ENCODE results near the gene ARHGAP24.
"Not testable (repeated sequence)": the region's sequence is repeated elsewhere in the genome, so short reads cannot be mapped to it uniquely, and the experiment has no call there.

The ARHGAP24 gene

GRCh38 chr4:85784348-85784747 lies 309.4 kb downstream of the ARHGAP24 start:
- no peak for DNase-seq

GRCh38 chr4:85784947-85785346 lies 310.0 kb downstream of the ARHGAP24 start:
- DNase-seq: no peak

- DNase-seq: no peak
Measured at GRCh38 chr4:85787133-85787532, 312.2 kb downstream of the ARHGAP24 start.

- DNase-seq: no peak
Measured at GRCh38 chr4:85788604-85789003, 313.7 kb downstream of the ARHGAP24 start.

- DNase-seq: no peak
Measured at GRCh38 chr4:85789241-85789640, 314.3 kb downstream of the ARHGAP24 start.

- DNase-seq: no peak
Measured at GRCh38 chr4:85790582-85790981, 315.6 kb downstream of the ARHGAP24 start.

- no peak for DNase-seq
Measured at GRCh38 chr4:85792376-85793232, 317.7 kb downstream of the ARHGAP24 start.

GRCh38 chr4:85793233-85793585 lies 318.3 kb downstream of the ARHGAP24 start:
- DNase-seq: no peak

GRCh38 chr4:85798012-85798770 lies 323.2 kb downstream of the ARHGAP24 start:
- DNase-seq: no peak

GRCh38 chr4:85803856-85804255 lies 328.9 kb downstream of the ARHGAP24 start:
- no peak for DNase-seq

- no peak for DNase-seq
Measured at GRCh38 chr4:85805891-85806290, 330.9 kb downstream of the ARHGAP24 start.

- DNase-seq: no peak
Measured at GRCh38 chr4:85806334-85806733, 331.4 kb downstream of the ARHGAP24 start.

GRCh38 chr4:85807247-85807950 lies 332.4 kb downstream of the ARHGAP24 start:
- no peak for DNase-seq

- DNase-seq: no peak
Measured at GRCh38 chr4:85808104-85808503, 333.2 kb downstream of the ARHGAP24 start.

- DNase-seq: no peak
Measured at GRCh38 chr4:85808864-85809263, 333.9 kb downstream of the ARHGAP24 start.

- DNase-seq: no peak
Measured at GRCh38 chr4:85812776-85813175, 337.8 kb downstream of the ARHGAP24 start.

GRCh38 chr4:85815796-85816459 lies 341.0 kb downstream of the ARHGAP24 start:
- no peak for DNase-seq

GRCh38 chr4:85818700-85819099 lies 343.8 kb downstream of the ARHGAP24 start:
- no peak for DNase-seq

- not testable (repeated sequence) for DNase-seq
Measured at GRCh38 chr4:85820101-85820500, 345.2 kb downstream of the ARHGAP24 start.

GRCh38 chr4:85821688-85822455 lies 346.9 kb downstream of the ARHGAP24 start:
- DNase-seq: no peak

GRCh38 chr4:85823295-85823694 lies 348.3 kb downstream of the ARHGAP24 start:
- DNase-seq: no peak

Data from T-helper 9 cell (primary cell).